WTC11 (cell line): Measurements from ENCODE around the gene PTPRG. TPM values are rescaled to one million over a fixed set of nuclear protein-coding genes. Genes with fewer than 3 reads are reported as not detected.

Experiments used
- ATAC-seq: fragments of 200-7000 bp; cut with Tn5 transposase; 2 replicates; pipeline ENCODE4 v1.10.0; 2021; ENCODE audit warnings: mild to moderate bottlenecking, moderate library complexity
- CTCF ChIA-PET: fragments of 300-600 bp; sonication (Branson Sonifier 250); formaldehyde crosslinking; loops from one replicate; lab custom pipeline; 2021; ENCODE audit warnings: antibody characterized with exemption; lab: Charles Lee
- POLR2A ChIA-PET: fragments of 350-600 bp; sonication (Branson Sonifier 250); formaldehyde crosslinking; loops from one replicate; lab custom pipeline; 2021; ENCODE audit warnings: antibody characterized with exemption; lab: Charles Lee
- DNase-seq: peaks from one replicate; pipeline ENCODE4 v3.0.0; 2021; ENCODE audit warnings: low spot score
- H3K27ac Mint-ChIP-seq: 2 replicates; pipeline ENCODE4 v1.8.0; 2021; ENCODE audit warnings: mixed read lengths
- H3K27me3 Mint-ChIP-seq: 2 replicates; pipeline ENCODE4 v1.8.0; 2021; ENCODE audit warnings: low read depth, mild to moderate bottlenecking, moderate library complexity, mixed read lengths
- H3K36me3 Mint-ChIP-seq: 2 replicates; pipeline ENCODE4 v1.8.0; 2021; ENCODE audit warnings: mixed read lengths
- H3K4me1 Mint-ChIP-seq: 2 replicates; pipeline ENCODE4 v1.8.0; 2022; ENCODE audit warnings: mixed read lengths
- H3K4me3 Mint-ChIP-seq: 2 replicates; pipeline ENCODE4 v1.8.0; 2021; ENCODE audit warnings: mild to moderate bottlenecking, moderate library complexity, mixed read lengths
- H3K9me3 Mint-ChIP-seq: 2 replicates; pipeline ENCODE4 v1.8.0; 2021; ENCODE audit warnings: mixed read lengths
- ATF1 ChIP-seq: sonication (generic); formaldehyde crosslinking; IDR thresholded peaks from 2 replicates; pipeline ENCODE4 v1.8.1; 2023; ENCODE audit warnings: mild to moderate bottlenecking, moderate library complexity, missing genetic modification reagents
- CREB1 ChIP-seq: sonication (generic); formaldehyde crosslinking; IDR thresholded peaks from 2 replicates; pipeline ENCODE4 v1.8.0; 2023; ENCODE audit warnings: mild to moderate bottlenecking, missing genetic modification reagents
- E2F4 ChIP-seq: sonication (generic); formaldehyde crosslinking; IDR thresholded peaks from 2 replicates; pipeline ENCODE4 v1.8.1; 2022; ENCODE audit warnings: low read depth, mild to moderate bottlenecking, moderate library complexity, missing genetic modification reagents, borderline replicate concordance
- ERG ChIP-seq: fragments of 250-450 bp; sonication (Bioruptor Pico); IDR thresholded peaks from 2 replicates; pipeline ENCODE4 v1.8.0; 2021; ENCODE audit warnings: mild to moderate bottlenecking
- FOXJ3 ChIP-seq: sonication (generic); formaldehyde crosslinking; IDR thresholded peaks from 2 replicates; pipeline ENCODE4 v1.9.0; 2021; ENCODE audit warnings: missing genetic modification reagents, mild to moderate bottlenecking, borderline replicate concordance
- FOXK1 ChIP-seq: sonication (generic); formaldehyde crosslinking; IDR thresholded peaks from 2 replicates; pipeline ENCODE4 v1.8.0; 2022; ENCODE audit warnings: mild to moderate bottlenecking, moderate library complexity, missing genetic modification reagents
- GABPB1 ChIP-seq: sonication (generic); formaldehyde crosslinking; IDR thresholded peaks from 2 replicates; pipeline ENCODE4 v1.8.1; 2023; ENCODE audit warnings: mild to moderate bottlenecking, missing genetic modification reagents
- GRHL2 ChIP-seq: fragments of 250-450 bp; sonication (Bioruptor Pico); IDR thresholded peaks from 2 replicates; pipeline ENCODE4 v1.8.0; 2022; ENCODE audit warnings: mild to moderate bottlenecking, moderate library complexity; ENCODE audit not compliant: insufficient replicate concordance, severe bottlenecking
- HMGA2 ChIP-seq: fragments of 250-450 bp; sonication (Bioruptor Pico); IDR thresholded peaks from 2 replicates; pipeline ENCODE4 v1.4.0; 2021; ENCODE audit warnings: mild to moderate bottlenecking, moderate library complexity
- HMGXB4 ChIP-seq: sonication (generic); formaldehyde crosslinking; IDR thresholded peaks from 2 replicates; pipeline ENCODE4 v1.8.1; 2023; ENCODE audit warnings: mild to moderate bottlenecking, moderate library complexity, missing genetic modification reagents
- NFYB ChIP-seq: sonication (generic); formaldehyde crosslinking; conservative IDR thresholded peaks from 2 replicates; pipeline ENCODE4 v1.8.0; 2022; ENCODE audit warnings: low read depth, missing genetic modification reagents
- PRDM15 ChIP-seq: sonication (generic); formaldehyde crosslinking; IDR thresholded peaks from 2 replicates; pipeline ENCODE4 v1.8.0; 2022; ENCODE audit warnings: missing genetic modification reagents
- PRRX2 ChIP-seq: fragments of 250-450 bp; sonication (Bioruptor Pico); IDR thresholded peaks from 2 replicates; pipeline ENCODE4 v1.8.0; 2021; ENCODE audit warnings: mild to moderate bottlenecking
- TP53 ChIP-seq: sonication (generic); formaldehyde crosslinking; IDR thresholded peaks from 2 replicates; pipeline ENCODE4 v1.8.1; 2023; ENCODE audit warnings: mild to moderate bottlenecking, missing genetic modification reagents
- ZBTB43 ChIP-seq: sonication (generic); formaldehyde crosslinking; IDR thresholded peaks from 2 replicates; pipeline ENCODE4 v1.8.1; 2023; ENCODE audit warnings: mild to moderate bottlenecking, missing genetic modification reagents
- ZNF138 ChIP-seq: sonication (generic); formaldehyde crosslinking; conservative IDR thresholded peaks from 2 replicates; pipeline ENCODE4 v1.8.1; 2022; ENCODE audit warnings: mild to moderate bottlenecking, moderate library complexity, missing genetic modification reagents
- ZNF416 ChIP-seq: fragments of 250-450 bp; sonication (Bioruptor Pico); IDR thresholded peaks from 2 replicates; pipeline ENCODE4 v1.9.0; 2021; ENCODE audit warnings: mild to moderate bottlenecking, inconsistent platforms
- ZNF512 ChIP-seq: sonication (generic); formaldehyde crosslinking; IDR thresholded peaks from 2 replicates; pipeline ENCODE4 v1.8.1; 2022; ENCODE audit warnings: missing genetic modification reagents, borderline replicate concordance
- total RNA-seq: library from RNA; stranded (reverse); gene quantifications from 3 replicates; pipeline ENCODE4 v1.2.3, GENCODE V29; 2021

The PTPRG gene
- total RNA-seq, 1 experiment from 2014 or later = 106 TPM

GRCh38 chr3:61541694-61542093, 19.7 kb upstream of the PTPRG start:
- H3K4me1 Mint-ChIP-seq = peaks cover 30% of the 10 kb centered on the region
- no peak overlapping the region for H3K4me3 Mint-ChIP-seq
- TF ChIP-seq ATF1 (CRISPR knock-in tag) (no peak), PRRX2 (CRISPR knock-in tag) (no peak), GRHL2 (CRISPR knock-in tag) (no peak), FOXJ3 (CRISPR knock-in tag) (no peak), FOXK1 (CRISPR knock-in tag) (no peak), HMGA2 (CRISPR knock-in tag) (no peak), GABPB1 (CRISPR knock-in tag) (no peak), ZNF416 (CRISPR knock-in tag) (no peak), ZNF512 (no peak)
- H3K36me3 Mint-ChIP-seq = no peaks in the 10 kb centered on the region
- no peak for ATAC-seq
- POLR2A ChIA-PET = interaction anchor here (0.6 kb wide), 1 partner anchor 20 kb away, joined by 3 read pairs; no protein-coding TSS in a partner anchor
- DNase-seq = no peak
- CTCF ChIA-PET = no interaction called here
- H3K27ac Mint-ChIP-seq = no peak overlapping the region
- H3K9me3 Mint-ChIP-seq = no peaks in the 10 kb centered on the region
- peaks cover 42% of the 10 kb centered on the region for H3K27me3 Mint-ChIP-seq

GRCh38 chr3:61545716-61546115, 15.7 kb upstream of the PTPRG start:
- TF ChIP-seq PRDM15 (CRISPR knock-in tag) = no peak
- no peak for TF ChIP-seq ZNF512
- no peak for TF ChIP-seq NFYB
- TF ChIP-seq HMGXB4 = no peak
- TF ChIP-seq E2F4 (CRISPR knock-in tag) = no peak
- no peak for TF ChIP-seq ZNF138 (CRISPR knock-in tag)
- no peak for TF ChIP-seq ERG
- no peak for TF ChIP-seq CREB1 (CRISPR knock-in tag)
- no peak for TF ChIP-seq ZBTB43 (CRISPR knock-in tag)
- TF ChIP-seq TP53 (CRISPR knock-in tag) = no peak
- TF ChIP-seq, all 79 proteins: peak for 0
- POLR2A ChIA-PET = no interaction called here
- peaks cover 6% of the 10 kb centered on the region for H3K9me3 Mint-ChIP-seq
- ATAC-seq = no peak
- H3K4me3 Mint-ChIP-seq = no peak overlapping the region
- no peak overlapping the region for H3K27ac Mint-ChIP-seq
- peaks cover 24% of the 10 kb centered on the region for H3K27me3 Mint-ChIP-seq
- H3K4me1 Mint-ChIP-seq = peaks cover 3% of the 10 kb centered on the region
- no peak for DNase-seq
- CTCF ChIA-PET = interaction anchor here (3.4 kb wide), 1 partner anchor 15 kb away, joined by 9 read pairs; no protein-coding TSS in a partner anchor
- H3K36me3 Mint-ChIP-seq = 0 out of 2 replicates have a peak, but pooled peaks cover 2% of the 10 kb centered on the region
